GM20431 (cell line): ENCODE data around the gene RASA3.
"Not testable (repeated sequence)": the region's sequence is repeated elsewhere in the genome, so short reads cannot be mapped to it uniquely, and the experiment has no call there.

Experiments
- in situ Hi-C: fragments of 300-500 bp; cut with MseI, MboI; formaldehyde crosslinking; loops from one replicate; pipeline ENCODE4 v1.15.0; 2020; ENCODE audit warnings: low sequenced_read_pairs; ENCODE audit not compliant: unreplicated experiment

Gene RASA3

DNA sequence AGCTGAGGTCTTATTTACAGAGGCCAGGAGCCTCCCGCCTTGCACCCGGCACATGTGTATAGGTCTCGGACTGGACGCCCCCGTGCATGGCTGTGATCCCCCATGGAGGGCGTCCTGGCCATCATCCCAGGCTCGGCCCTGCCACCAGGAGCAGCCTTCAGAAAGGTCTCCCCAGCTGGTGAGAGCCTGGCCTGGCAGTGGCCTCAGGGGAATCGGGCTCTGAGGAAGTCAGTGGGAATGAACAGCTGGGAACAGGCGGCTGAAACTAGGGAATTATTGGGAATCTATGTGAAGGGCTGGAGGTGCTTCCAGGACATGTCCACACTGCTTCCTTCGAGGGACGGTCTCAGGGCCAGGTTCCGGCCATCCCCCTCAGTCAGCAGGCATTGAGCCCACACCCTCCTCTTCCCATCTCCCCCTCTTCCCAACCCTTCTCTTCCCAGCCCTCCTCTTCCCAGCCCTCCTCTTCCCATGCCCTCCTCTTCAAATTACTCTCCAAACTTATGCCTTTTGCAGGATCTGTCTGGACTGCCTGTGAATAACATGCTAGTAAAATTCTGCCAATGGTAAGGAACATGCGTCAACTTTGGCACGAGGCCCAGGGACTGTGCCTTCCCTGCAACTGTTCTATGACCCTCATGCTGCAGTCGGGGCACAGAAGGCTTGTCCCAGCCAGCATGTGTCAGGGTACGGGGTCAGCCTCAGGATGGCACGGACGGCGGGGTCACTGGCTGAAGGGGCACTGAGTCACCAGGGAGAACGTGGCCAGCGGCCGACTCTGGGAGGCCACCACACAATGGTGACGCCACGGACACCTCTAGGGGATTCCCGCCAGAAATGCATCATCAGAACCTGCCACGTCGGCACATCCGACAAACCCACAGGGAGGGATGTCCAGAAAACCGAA lies 134.3 kb downstream of the RASA3 start:
- in situ Hi-C loops = no loop called here

GRCh38 chr13:113996912-113997745 lies 135.3 kb downstream of the RASA3 start:
- in situ Hi-C loops = no loop called here

DNA sequence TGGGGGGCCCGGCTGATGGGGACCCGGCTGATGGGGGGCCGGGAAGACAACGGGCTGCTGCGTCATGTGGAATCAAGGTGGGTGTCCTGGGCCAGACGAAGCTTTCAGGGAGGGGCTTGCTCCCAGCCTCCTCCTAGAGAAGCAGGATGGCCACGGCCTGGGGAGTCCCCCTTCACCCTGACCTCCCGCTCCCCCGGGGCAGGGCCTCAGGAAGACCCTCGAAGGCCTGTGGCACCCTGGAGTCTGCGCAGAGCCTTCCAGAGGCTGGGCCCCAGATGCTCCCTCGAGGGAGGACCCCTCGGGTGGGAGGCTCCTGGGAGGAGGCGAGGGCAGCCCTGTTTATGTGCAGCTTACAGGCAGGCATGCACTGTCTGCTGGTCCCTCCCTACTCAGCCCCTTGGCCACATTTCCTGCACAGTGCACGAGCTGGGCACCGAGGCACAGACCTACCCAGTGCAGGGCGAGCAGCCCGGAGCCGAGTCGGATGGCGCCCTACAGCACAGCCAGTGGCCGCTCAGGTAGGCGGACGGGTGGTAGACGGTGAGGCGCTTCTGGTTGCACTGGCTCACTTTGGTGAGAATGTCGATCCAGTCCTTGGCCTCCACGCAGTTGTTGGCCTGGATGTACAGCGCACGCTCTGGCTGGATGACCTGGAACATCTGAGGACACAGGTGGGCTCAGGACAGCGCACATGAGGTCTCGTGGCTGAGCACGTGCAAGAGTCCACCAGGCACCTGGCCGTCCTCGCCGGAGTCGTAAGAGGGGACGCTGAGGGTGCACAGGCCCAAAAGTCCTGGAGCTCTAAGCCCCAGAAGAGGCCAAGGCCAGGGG lies 136.1 kb downstream of the RASA3 start:
- in situ Hi-C loops = no loop called here

- in situ Hi-C loops = no loop called here
Measured at GRCh38 chr13:113995051-113995601, 137.3 kb downstream of the RASA3 start.

GRCh38 chr13:113992276-113993005 lies 140.0 kb downstream of the RASA3 start:
- in situ Hi-C loops = no loop called here

- in situ Hi-C loops = no loop called here
Measured at GRCh38 chr13:113991676-113992179, 140.7 kb downstream of the RASA3 start.

DNA sequence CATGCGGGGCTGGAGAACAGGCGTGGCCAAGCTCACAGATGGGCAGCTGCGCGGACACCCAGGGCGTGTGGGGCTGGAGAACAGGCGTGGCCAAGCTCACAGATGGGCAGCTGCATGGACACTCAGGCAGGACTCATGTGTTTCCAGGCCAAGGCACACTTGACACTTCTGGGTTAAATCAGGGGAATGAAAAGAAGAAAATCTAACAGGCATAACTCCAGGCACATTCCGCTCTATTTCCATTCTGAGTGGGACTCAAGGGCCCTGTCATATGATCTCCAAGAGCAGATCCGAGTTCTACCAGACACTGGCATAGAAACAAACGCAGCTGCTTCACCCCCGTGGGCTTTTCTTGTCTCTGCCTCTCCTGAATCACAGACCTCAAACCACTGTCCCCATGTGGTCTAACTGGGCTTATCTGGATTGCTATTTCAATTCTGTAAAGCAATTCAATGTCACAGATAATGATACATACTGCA lies 141.2 kb downstream of the RASA3 start:
- in situ Hi-C loops = no loop called here

- in situ Hi-C loops = no loop called here
Measured at GRCh38 chr13:113990321-113990837, 142.0 kb downstream of the RASA3 start.

- in situ Hi-C loops = no loop called here
Measured at GRCh38 chr13:113989585-113990300, 142.7 kb downstream of the RASA3 start.

GRCh38 chr13:113988859-113989258 lies 143.6 kb downstream of the RASA3 start:
- in situ Hi-C loops = not testable (repeated sequence)

GRCh38 chr13:113982296-113982661 lies 150.1 kb downstream of the RASA3 start:
- in situ Hi-C loops = no loop called here

DNA sequence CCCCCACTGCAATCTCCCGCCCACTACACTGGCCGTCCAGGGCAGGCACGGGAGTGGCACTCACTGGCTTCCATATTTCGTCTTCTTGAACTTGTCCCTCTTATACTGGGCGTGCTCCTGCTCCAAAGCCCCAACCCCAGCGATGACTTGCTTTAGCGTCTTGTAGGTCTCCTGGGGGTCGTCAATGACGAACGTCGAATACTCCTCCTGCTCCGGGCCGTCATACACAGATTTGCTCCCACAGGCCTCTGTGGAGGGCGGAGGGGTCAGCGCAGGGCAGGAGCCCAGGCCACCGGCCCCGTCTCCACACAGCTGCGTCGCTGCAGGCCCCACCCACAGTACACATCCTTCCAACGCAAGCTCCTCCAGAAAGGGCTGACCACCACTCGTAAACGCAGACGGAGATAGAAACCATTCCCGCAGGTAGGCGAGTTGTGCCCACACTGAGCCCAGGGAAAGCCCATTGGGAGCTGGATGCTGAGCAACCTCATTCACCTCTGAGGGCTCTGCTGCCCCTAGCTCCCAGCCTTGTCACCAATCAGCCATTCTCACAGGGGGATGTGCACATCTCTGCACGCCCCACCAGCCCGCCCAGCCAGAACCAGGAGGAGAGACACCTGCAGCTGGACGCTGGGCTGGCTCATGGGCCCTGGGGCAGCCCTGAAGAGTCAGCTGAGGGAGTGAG lies 150.7 kb downstream of the RASA3 start:
- in situ Hi-C loops = no loop called here

DNA sequence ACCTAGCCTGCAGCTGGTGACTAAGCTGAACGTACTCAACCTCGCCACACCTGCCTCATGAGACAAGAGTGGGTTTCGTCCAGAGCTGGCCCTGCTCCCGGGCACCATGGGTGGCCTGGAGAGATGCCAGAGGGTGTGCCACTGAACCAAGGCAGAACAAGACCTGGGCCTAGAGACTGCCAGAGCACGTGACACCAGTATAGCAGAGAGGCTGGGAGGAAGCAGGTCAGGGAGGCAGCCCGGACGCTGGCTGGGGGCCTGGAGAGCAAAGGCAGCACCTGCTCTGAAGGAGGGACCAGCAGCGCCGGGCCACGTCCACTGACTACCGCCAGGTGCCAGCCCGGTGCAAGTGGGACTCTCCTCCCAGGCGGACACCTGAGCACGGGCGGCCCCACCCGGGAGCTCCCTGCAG lies 151.2 kb downstream of the RASA3 start:
- in situ Hi-C loops = no loop called here

DNA sequence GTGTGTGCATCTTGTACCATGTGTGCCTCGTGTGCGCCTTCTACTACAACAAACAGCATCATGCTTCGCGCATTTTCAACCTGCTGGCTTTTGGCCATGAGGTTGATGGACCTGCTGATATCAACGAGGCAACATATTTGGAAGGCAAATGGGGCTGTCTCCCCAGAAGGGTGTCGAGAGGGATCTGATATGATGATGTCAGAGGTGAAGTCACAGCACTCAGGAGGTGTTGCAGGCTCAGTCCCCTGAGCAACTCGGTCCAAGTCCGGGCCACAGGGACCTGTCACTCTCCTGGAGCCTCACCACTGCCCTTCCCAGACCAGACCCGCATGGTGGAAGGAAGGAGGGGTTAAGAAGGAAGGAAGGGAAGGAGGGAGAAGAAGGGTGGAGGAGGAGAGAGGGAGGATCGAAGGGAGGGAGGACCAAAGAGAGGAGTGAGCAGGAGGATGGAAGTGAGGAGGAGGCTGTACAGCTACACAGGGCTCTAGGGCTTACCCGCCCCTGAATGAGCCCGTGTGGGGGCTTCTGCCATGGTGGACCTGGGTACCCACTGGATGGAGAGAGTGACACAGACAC lies 151.8 kb downstream of the RASA3 start:
- in situ Hi-C loops = no loop called here

GRCh38 chr13:113979791-113980471 lies 152.5 kb downstream of the RASA3 start:
- in situ Hi-C loops = no loop called here

DNA sequence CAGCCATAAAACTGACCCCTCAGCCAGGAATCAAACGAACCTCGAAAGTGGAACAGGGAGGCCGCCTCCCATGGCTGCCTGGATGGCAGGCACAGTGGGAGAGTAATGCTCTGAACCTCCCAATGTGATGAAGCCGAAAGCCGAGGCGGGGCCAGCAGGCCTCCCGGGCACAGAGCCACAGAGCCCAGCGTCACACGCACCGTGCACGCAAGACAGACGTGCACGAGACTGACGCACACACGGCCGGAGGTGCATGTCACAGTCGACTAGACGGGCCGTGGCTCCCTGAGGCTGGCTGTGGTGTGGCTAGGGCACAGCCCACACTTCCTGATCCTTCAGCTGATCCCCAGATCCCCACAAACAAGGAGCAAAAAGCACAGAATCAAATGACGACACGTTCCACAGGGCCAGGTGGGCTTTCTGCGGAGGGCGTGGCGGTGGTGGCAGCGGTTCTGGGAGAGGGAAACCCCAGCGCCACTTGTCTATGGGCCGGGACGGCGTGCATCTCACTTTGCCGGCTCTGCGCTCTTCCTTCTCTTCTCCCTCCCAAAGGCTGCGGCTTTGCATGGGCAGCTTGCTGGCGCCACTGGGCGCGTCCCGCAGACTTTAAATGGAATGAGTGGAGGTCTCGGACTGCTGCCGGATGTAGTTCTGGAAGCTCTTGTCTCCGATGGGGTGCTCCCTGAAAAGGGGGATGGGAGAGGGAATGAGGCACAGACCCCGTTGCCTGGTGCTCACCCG lies 153.5 kb downstream of the RASA3 start:
- in situ Hi-C loops = no loop called here
